Globus pallidus (tissue), 1 donor: Measurements from ENCODE around the gene KCNH1.

ENCODE experiments used
- DNase-seq: peaks from one replicate; pipeline ENCODE4 v3.0.0-alpha.2; 2015; ENCODE audit warnings: low spot score

Gene KCNH1

GRCh38 chr1:210917560-210918169 lies 216.3 kb downstream of the KCNH1 start:
- DNase-seq: no peak

- DNase-seq: no peak
These were observed 217.4 kb downstream of the KCNH1 start for GRCh38 chr1:210916548-210916947.

- DNase-seq: no peak
These were observed 217.9 kb downstream of the KCNH1 start for GRCh38 chr1:210915890-210916507.

- DNase-seq: no peak
These were observed 221.2 kb downstream of the KCNH1 start for GRCh38 chr1:210912752-210913151.

- no peak for DNase-seq
These were observed 223.8 kb downstream of the KCNH1 start for GRCh38 chr1:210910020-210910575.

GRCh38 chr1:210908791-210909190 lies 225.2 kb downstream of the KCNH1 start:
- DNase-seq: no peak

- DNase-seq: no peak
These were observed 225.7 kb downstream of the KCNH1 start for GRCh38 chr1:210908257-210908656.

GRCh38 chr1:210907251-210907805 lies 226.6 kb downstream of the KCNH1 start:
- no peak for DNase-seq

GRCh38 chr1:210905944-210906453 lies 227.9 kb downstream of the KCNH1 start:
- no peak for DNase-seq

GRCh38 chr1:210905365-210905904 lies 228.5 kb downstream of the KCNH1 start:
- no peak for DNase-seq

GRCh38 chr1:210901981-210902770 lies 231.8 kb downstream of the KCNH1 start:
- no peak for DNase-seq

- DNase-seq: no peak
These were observed 233.1 kb downstream of the KCNH1 start for GRCh38 chr1:210900820-210901219.

- no peak for DNase-seq
These were observed 233.9 kb downstream of the KCNH1 start for GRCh38 chr1:210900079-210900478.

- DNase-seq: no peak
These were observed 234.3 kb downstream of the KCNH1 start for GRCh38 chr1:210899676-210900075.

- no peak for DNase-seq
These were observed 235.5 kb downstream of the KCNH1 start for GRCh38 chr1:210898473-210898872.

GRCh38 chr1:210883821-210884220 lies 250.1 kb downstream of the KCNH1 start:
- no peak for DNase-seq

GRCh38 chr1:210882414-210883221 lies 251.3 kb downstream of the KCNH1 start:
- DNase-seq: no peak

GRCh38 chr1:210878564-210878963 lies 255.4 kb downstream of the KCNH1 start:
- DNase-seq: no peak

GRCh38 chr1:210876275-210876674 lies 257.7 kb downstream of the KCNH1 start:
- no peak for DNase-seq

GRCh38 chr1:210866532-210866931 lies 267.4 kb downstream of the KCNH1 start:
- no peak for DNase-seq

GRCh38 chr1:210857705-210858104 lies 276.2 kb downstream of the KCNH1 start:
- DNase-seq: no peak
